DND-41 (cell line): Measurements from ENCODE around the gene ABCC4.

Source experiments
- ATAC-seq: fragments of 200-7000 bp; cut with Tn5 transposase; 3 replicates; pipeline ENCODE4 v1.9.1; 2021; ENCODE audit warnings: low read depth; ENCODE audit not compliant: insufficient read depth
- DNase-seq: peaks from one replicate; pipeline ENCODE4 v3.0.0-alpha.2; 2020
- H2AFZ ChIP-seq: 2 replicates; pipeline ENCODE4 v1.6.0; 2012; ENCODE audit warnings: low read depth, low read length
- H3K27ac ChIP-seq: 2 replicates; pipeline ENCODE4 v1.5.1; 2012; ENCODE audit warnings: low read length, inconsistent platforms
- H3K27me3 ChIP-seq: fragments of 200-600 bp; sonication (generic); 2 replicates; pipeline ENCODE4 v1.6.0; 2012; ENCODE audit warnings: low read length, mild to moderate bottlenecking, inconsistent platforms; ENCODE audit not compliant: insufficient read depth, poor library complexity
- H3K36me3 ChIP-seq: 2 replicates; pipeline ENCODE4 v1.5.1; 2012; ENCODE audit warnings: low read length, inconsistent platforms; ENCODE audit not compliant: insufficient read depth
- H3K4me1 ChIP-seq: 2 replicates; pipeline ENCODE4 v1.5.1; 2012; ENCODE audit warnings: mild to moderate bottlenecking, low read length; ENCODE audit not compliant: insufficient read depth
- H3K4me2 ChIP-seq: 2 replicates; pipeline ENCODE4 v1.6.0; 2012; ENCODE audit warnings: mild to moderate bottlenecking, moderate library complexity, low read length, inconsistent platforms; ENCODE audit not compliant: insufficient read depth
- H3K4me3 ChIP-seq, 2 experiments: fragments of 200-600 bp in 1 of 2; shearing (Covaris generic) in 1 of 2; 2 replicates each; pipeline ENCODE4 v1.5.1; 2012 to 2016; ENCODE audit warnings: inconsistent platforms in 2 of 2, low read length in 2 of 2, mild to moderate bottlenecking in 2 of 2, low read depth in 1 of 2, moderate library complexity in 1 of 2
- H3K79me2 ChIP-seq: 2 replicates; pipeline ENCODE4 v1.6.0; 2012; ENCODE audit warnings: low read length, inconsistent platforms; ENCODE audit not compliant: insufficient read depth
- H3K9ac ChIP-seq: 2 replicates; pipeline ENCODE4 v1.6.0; 2012; ENCODE audit warnings: low read depth, mild to moderate bottlenecking, inconsistent platforms, low read length, moderate library complexity
- H3K9me3 ChIP-seq: 2 replicates; pipeline ENCODE4 v1.5.1; 2012; ENCODE audit warnings: low read length, moderate library complexity, mild to moderate bottlenecking, inconsistent platforms; ENCODE audit not compliant: insufficient read depth, severe bottlenecking
- H4K20me1 ChIP-seq: 2 replicates; pipeline ENCODE4 v1.6.0; 2012; ENCODE audit warnings: low read length; ENCODE audit not compliant: insufficient read depth
- EZH2 ChIP-seq: IDR thresholded peaks from 3 replicates; pipeline ENCODE4 v1.6.1; 2012; ENCODE audit warnings: borderline replicate concordance, low read depth, mild to moderate bottlenecking, moderate library complexity, low read length, inconsistent platforms; ENCODE audit not compliant: severe bottlenecking
- TF ChIP-seq, protein P1 (sequence below): IDR thresholded peaks from 2 replicates; pipeline ENCODE4 v1.5.1; 2012; ENCODE audit warnings: borderline replicate concordance, low read length, moderate library complexity, mild to moderate bottlenecking; ENCODE audit not compliant: poor library complexity, severe bottlenecking; ENCODE audit errors: extremely low read depth

Gene ABCC4

DNA sequence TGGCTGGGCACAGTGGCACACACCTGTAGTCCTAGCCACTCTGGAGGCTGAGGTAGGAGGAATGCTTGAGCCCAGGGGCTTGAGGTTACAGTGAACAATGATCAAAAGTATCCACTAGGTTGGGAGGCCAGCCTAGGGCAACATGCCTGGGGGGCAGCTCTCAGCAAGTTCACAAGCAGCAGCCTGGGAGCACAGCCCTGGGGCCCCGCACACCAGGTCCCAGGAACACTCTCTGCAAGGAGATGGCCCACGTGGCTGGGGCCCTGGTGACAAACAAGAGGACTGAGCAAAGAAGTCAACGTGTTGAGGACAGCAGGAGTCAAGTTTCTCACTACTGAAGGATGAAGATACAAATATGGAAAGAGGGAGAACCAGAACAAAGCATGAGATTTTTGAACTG is 39.3 kb downstream of the ABCC4 start:
- no peak overlapping the region for H3K4me3 ChIP-seq
- no peaks in the 10 kb centered on the region for H3K79me2 ChIP-seq
- H3K27ac ChIP-seq = no peak overlapping the region
- H3K27me3 ChIP-seq = no peaks in the 10 kb centered on the region
- H3K9me3 ChIP-seq = no peaks in the 10 kb centered on the region
- H3K4me2 ChIP-seq = no peak overlapping the region
- TF ChIP-seq, protein P1, sequence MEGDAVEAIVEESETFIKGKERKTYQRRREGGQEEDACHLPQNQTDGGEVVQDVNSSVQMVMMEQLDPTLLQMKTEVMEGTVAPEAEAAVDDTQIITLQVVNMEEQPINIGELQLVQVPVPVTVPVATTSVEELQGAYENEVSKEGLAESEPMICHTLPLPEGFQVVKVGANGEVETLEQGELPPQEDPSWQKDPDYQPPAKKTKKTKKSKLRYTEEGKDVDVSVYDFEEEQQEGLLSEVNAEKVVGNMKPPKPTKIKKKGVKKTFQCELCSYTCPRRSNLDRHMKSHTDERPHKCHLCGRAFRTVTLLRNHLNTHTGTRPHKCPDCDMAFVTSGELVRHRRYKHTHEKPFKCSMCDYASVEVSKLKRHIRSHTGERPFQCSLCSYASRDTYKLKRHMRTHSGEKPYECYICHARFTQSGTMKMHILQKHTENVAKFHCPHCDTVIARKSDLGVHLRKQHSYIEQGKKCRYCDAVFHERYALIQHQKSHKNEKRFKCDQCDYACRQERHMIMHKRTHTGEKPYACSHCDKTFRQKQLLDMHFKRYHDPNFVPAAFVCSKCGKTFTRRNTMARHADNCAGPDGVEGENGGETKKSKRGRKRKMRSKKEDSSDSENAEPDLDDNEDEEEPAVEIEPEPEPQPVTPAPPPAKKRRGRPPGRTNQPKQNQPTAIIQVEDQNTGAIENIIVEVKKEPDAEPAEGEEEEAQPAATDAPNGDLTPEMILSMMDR = no peak
- no peak for TF ChIP-seq EZH2
- no peaks in the 10 kb centered on the region for H3K4me1 ChIP-seq
- no peak overlapping the region for H2AFZ ChIP-seq
- H3K9ac ChIP-seq = no peak overlapping the region
- DNase-seq (no peak), ATAC-seq (no peak)
- H4K20me1 ChIP-seq = no peaks in the 10 kb centered on the region
- no peaks in the 10 kb centered on the region for H3K36me3 ChIP-seq

DNA sequence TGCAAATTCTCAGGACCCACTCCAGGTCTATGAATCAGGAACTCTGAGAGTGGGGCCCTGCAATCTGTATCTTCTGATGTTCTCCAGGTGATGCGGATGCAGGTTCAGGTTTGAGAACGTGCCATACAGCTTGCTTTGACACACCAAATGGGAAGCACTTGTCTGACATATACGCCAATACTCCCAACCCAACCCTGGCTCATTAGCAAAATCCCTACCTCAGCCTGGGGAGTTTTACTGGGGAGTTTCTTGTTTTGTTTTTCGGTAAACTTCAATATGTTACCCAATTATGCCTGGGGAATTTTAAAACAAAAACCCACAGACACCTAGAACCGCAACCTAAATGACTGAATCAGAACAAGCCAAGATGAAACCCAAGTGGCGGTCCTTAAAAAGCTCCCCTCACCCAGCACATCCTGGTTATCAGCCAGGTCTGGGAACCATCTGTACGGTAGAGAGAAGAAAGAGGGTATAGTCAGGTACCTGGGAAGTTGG is 41.2 kb downstream of the ABCC4 start:
- Histone ChIP-seq H3K27me3 (no peaks in the 10 kb centered on the region), H3K4me1 (no peaks in the 10 kb centered on the region), H4K20me1 (no peaks in the 10 kb centered on the region), H3K27ac (no peak overlapping the region), H3K9ac (no peak overlapping the region), H2AFZ (no peak overlapping the region), H3K36me3 (no peaks in the 10 kb centered on the region), H3K4me3 (no peak overlapping the region), H3K79me2 (no peaks in the 10 kb centered on the region), H3K9me3 (no peaks in the 10 kb centered on the region), H3K4me2 (no peak overlapping the region)
- ATAC-seq = no peak
- DNase-seq = no peak
- no peak for TF ChIP-seq EZH2
- TF ChIP-seq, protein P1 = no peak

DNA sequence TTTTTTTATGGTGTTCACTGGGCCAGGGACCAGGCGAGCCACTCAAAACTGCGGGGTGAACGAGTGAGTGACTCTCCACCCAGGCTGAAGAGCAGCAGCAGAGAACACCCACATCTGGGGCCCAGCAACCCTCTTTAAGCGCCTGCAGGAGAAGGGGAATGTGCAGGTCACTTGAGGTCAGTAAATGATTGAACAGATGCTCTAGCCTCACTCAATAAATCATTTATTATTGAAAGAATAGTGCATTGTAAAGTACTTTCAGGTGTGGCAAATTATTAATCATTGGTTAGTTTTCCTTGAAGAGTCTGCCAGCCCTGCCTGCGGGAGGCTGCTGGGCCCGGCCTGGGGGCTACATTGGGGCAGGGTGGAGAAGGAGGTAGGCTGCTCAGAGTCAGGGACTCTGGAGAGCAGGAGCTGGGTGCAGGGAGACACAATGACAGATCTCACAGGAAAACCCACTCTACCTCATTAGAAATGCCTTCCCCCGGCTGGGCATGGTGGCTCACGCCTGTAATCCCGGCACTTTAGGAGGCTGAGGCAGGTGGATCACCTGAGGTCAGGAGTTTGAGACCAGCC is 42.5 kb downstream of the ABCC4 start:
- H3K79me2 ChIP-seq = no peaks in the 10 kb centered on the region
- no peaks in the 10 kb centered on the region for H3K36me3 ChIP-seq
- H3K9me3 ChIP-seq = no peaks in the 10 kb centered on the region
- no peaks in the 10 kb centered on the region for H4K20me1 ChIP-seq
- no peak for DNase-seq
- ATAC-seq = no peak
- no peak overlapping the region for H3K27ac ChIP-seq
- no peak overlapping the region for H2AFZ ChIP-seq
- H3K27me3 ChIP-seq = no peaks in the 10 kb centered on the region
- H3K9ac ChIP-seq = no peak overlapping the region
- H3K4me2 ChIP-seq = no peak overlapping the region
- H3K4me3 ChIP-seq = no peak overlapping the region
- TF ChIP-seq, protein P1 = no peak
- TF ChIP-seq EZH2 = no peak
- no peaks in the 10 kb centered on the region for H3K4me1 ChIP-seq
